GM18519 (cell line): ENCODE results near the gene ZBTB33.

Source experiments
- ATAC-seq: cut with Tn5 transposase; IDR thresholded peaks from one replicate; pipeline ENCODE4 v1.9.1; 2021; ENCODE audit warnings: mild to moderate bottlenecking, moderate library complexity; ENCODE audit not compliant: unreplicated experiment, low FRiP score

ZBTB33 gene

DNA sequence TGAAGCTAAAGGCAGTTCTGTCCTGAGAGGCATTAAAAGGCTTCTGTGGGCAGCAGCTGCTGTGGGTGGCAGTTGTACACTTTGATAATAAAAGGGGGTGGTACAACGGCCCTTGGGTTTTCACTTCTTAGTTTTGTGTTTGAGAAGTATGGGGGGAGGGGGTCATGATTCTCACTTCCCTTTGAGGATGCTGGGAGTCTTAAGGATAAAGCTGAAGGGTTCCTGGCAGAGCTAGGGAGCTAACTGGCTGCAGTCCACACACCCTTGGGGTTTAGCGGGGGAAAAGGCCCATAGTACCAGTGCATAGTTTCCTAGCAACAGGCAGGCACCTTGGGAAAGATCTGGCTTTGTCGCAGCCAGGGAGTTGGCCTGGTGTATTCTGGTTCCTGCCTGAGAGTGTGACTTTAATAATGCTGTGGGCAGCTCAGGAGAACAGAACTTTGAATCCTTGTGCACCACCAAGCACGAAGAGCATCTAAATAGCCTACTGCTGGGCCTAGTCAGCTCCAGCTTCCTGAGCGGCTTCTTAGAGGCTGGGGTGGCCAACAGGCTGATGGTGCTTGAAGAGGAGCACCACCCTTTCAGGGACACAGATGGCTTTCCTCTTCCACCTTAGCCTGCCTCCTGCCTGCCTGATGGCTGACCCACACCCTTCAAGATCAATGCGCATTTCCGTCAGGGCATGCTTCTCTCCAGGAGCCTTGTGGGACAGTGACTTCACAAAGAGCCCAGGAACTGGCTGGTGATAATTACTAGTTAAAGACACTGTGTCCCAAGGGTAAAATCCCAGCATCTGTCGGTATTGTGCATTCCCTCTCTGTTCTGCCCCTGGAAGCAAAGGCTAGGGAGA, 12.5 kb downstream of the ZBTB33 start:
- ATAC-seq, result no peak

DNA sequence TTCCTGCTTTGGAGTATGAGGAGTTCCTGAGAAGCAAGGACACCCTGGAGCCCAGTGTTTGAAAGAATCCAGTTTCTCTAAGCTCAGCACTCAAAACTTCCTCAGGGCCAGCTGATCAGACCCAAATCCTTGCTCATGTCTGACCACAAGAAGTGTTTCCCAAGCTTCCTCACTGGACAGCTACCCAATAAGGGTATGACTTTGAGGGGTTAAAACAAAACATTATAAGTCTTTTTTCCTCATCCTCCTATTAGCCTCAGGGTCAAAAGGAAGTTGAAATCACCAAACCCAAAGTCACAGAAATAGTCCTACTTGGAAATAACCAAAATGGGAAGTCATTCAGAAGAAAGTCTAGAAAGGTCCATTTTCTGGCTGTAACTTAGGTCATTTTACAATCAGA, 13.7 kb downstream of the ZBTB33 start:
- ATAC-seq, result no peak

DNA sequence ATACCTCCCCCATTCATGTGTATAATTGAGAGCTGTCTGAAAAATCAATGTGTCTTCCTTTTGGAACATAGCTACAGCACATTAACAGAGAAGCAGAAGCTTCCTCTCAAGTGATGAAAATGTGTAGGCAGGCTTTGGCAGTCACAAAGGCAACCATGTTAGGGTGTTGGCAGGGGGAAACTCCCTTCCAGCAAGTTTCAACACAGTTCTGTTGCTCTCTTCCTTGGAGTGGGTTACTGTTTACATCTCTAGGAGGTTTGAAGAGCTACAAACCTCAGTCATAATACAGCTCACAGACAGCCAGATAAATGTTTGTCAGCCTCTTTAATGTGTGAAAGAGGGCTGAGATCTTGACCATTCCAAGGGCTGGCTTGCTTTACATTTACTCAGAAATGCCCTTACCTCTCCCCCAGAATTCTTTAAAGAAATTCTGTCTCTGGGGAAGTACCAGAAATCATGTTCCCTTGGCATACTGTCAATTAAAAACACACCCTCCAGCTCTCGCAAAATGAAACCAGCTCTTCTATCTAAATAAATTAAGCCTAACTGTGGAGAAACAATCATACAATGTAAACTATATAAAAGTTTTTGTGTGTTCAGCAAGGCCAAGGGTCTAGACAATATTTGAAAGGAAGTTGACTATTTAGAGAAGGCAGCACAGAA, 18.9 kb downstream of the ZBTB33 start:
- ATAC-seq, result no peak

DNA sequence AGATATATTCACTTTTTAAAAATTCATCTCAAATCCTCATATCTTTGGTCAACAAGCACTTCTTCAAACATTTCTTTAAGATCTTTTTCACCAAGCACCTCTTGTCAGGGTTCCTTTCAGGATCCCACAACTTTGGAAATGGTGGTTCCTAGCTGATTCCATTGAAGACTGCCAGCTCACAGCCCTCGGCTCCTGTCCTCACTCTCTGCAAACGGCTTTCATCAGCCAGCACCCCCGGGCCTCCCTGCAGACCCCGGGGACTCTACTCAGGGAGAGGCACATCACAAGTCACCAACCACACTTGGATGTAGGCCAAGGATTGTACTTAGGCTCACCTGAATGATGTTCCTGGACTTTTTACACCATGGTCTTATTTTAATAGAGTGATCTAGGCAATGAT, 20.0 kb downstream of the ZBTB33 start:
- no peak for ATAC-seq

DNA sequence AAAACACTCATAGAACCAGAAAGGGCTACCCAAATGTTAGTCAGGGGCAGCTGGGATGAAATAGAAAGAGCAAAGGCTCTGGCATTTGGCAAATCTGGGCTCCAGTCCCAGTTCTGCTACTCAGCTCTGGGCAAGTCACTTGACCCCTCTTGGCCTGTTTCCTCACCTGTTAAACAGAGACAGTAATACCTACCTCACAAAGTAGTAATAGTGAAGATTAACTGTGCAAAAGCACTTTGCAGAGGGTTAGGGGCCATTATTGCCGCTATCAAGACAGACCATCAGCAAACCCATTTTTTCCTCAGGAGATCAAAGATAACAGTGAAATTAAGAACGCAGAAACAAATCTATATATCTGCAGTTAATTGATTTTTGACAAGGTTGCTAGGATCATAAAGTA, 20.6 kb downstream of the ZBTB33 start:
- no peak for ATAC-seq

DNA sequence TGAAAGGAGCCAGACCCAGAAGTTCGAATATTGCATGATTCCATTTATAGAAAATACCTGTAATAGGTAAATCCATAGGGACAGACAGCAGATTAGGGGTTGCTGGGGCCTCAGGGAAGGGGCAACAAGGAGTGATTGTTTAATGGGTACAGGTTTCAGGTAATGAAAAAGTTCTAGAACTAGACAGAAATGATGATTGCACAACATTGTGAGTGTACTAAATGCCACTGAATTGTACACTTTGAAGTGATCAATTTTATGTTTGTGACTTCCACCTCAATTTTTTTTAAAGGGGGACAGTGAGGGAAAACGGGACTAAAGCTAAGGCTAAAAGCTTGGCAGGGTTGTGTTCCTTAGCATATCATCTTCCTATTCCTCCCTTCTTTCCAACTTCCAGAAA, 23.5 kb downstream of the ZBTB33 start:
- ATAC-seq, result no peak

DNA sequence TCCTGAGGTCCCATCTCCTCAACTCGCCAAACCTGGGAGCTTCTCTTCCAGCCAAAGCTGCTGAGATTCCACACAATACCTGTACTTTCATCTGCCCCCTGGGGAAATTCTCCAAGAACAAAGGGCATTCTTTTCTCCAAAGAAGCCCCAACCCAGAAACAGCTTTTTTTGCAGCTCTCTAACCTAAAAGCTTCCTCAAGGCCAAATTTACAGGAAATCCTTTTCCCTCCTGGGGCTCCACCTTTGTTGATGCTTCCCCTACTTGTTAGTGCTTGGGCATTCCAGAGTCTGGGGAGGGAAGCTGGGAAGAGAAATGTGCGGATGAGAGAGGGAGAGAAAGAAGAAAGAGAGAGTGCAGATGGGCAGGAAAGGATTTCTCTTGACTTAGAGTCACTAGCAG, 24.3 kb downstream of the ZBTB33 start:
- no peak for ATAC-seq

DNA sequence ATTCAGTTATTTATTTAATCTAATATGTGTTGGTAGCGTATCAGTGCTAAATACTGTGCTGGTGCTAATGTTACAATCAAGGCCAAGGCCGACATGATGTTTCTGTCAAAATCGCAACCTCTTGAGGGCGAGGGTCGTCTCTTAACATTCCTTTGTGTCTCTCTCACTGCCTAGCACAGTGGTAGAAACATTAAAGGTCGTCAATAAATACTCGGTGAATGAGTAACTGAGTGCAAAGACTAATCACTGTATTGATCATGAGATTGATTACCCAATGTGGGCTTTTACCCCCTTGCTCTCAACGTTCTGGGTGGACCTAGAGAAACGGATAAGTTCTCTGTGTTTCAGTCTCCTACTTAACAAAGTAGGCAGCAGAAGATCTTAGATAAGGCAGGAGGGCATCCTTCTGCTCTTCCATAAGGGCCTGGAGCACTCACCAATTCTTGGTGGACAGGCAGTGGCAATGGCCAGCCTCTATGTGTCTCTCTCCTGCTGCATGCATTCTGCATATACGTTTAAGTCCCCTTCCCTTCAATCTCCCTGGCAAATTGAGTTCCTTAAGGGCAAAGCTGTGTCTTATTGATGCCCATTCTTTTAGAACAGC, 30.5 kb downstream of the ZBTB33 start:
- no peak for ATAC-seq

DNA sequence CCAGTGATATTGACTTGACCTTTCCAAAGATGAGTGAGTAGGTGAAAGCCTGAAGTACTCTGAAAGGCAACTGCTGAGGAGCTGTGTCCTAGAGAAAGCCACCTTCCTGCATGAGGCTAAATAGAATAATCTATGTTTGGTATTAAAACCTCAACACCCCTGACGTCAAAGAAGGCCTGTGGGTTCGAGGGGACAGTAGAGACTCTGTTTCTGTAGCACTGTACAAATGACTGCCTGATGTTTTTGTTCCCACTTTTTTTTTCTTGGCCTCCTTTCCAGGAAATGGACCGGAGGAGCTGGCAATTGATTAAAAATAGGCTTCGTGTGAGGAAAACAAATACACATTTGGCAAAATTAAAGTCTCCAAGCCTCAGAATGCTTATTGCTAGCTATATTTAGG, 31.1 kb downstream of the ZBTB33 start:
- no peak for ATAC-seq

DNA sequence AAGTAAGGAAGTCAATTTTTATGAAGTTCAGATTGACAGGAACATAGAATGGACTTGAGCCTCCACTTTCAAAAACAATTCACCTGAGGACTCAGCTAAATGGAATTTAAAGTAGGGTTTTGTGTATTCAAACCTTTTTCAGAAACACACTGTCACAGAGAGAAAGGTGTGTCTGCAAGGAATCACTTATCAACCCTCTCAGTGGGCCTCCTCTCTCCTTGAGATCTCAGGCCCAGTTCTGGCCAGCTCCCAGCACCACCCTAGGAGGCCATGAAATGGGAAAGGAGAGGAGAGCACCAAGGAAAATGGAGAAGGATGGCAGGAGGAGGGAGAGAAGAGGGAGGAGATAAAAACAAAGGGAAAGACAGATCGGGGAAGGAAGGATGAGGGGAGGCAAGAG, 32.1 kb downstream of the ZBTB33 start:
- ATAC-seq, result no peak

DNA sequence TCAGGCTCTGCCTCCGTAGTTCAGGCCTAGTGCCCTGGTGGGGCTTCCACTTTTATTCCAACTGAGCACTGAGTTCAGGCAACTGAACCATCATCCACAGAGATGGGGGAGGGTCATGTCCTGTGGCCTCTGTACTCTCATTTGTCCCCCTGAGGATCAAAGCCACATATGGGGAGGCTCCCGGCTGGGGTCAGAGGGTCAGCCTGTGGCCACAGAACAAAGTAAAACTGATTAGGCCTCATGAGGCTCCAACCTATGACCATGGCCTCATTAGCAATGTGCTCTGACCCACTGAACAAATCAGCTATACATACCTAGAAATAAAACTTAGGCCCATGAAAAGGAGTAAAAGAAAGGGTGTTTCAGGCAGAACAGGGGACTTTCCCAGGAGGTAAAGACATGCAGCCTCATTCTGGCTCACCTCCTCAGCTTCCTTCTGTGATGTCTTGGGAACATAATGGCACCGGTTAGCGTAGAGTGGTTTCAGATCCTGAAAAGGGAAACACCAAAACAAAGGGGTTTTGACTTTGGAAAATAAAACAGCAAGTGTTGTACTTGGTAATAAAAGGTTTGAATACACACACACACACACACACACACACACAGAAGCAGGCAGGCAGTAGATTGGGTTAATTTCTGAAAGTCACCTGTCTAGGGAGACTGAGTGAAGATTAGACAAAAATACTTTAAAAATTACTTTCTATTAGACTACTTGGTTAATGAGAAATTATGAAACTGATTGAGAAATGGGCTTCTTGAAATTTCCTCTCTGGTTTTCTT, 36.3 kb downstream of the ZBTB33 start:
- no peak for ATAC-seq

DNA sequence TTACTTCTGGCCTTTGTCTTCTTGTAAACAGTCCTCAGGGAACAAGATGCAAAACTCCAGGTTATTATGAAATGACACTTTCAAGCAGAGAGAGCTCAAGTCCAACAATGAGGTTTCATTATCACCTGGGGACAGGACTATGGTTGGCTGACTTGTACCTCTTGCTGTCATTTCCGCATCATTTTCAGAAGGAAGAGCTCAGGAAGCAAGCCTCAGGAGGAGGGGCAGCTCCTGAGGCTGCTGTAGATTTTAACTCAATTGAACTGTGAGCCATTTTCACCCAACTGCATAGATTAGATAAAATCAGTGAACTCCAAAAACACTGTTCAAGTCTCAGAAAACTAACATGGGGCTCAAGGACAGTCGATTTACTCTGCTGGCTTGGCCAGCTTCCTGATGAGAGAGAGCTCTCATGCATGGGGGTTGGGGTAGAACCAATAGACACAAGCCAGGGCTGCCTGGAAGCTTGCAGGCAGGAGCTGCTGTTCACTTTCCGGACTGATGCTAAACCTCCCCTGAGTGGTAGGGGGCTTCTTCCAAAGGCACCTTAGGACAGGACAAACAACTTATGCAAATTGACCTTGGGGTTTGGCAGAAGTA, 37.0 kb downstream of the ZBTB33 start:
- ATAC-seq, result no peak

DNA sequence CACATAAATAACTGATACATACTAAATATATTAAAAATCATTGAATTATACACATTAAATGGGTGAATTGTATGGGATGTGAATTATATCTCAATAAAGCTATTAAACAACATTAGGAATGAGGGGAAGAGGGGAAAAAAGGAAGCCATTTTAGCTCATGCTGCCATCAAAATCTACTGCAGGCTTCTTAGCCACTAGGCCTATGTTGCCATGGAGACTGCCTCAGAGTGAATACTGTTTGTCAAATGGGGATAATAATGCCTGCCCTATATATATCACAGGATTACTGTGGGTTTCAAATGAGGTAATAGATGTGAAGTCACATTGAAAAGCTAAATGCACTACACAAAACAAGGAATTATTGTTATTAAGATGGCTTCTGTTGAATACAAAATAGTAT, 39.5 kb downstream of the ZBTB33 start:
- ATAC-seq, result no peak

DNA sequence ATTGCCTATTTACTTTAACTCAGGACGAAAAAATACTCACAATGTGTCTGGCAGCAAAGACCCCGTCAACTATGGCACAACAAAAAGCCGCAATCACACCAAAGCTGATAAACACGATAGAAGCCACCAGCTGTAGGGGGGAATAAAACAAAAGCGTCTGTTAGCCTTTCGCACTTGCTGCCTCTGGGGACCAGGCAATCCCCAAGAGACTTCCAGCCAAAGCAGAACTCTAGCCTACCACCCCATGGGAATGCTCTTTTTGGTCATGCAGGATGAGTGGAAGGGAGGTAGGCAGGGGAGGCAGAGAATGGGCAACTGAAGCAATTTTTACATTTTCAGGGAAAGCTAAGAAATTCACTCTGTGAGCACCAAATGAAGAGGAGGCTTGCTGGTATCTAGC, 40.6 kb downstream of the ZBTB33 start:
- no peak for ATAC-seq

DNA sequence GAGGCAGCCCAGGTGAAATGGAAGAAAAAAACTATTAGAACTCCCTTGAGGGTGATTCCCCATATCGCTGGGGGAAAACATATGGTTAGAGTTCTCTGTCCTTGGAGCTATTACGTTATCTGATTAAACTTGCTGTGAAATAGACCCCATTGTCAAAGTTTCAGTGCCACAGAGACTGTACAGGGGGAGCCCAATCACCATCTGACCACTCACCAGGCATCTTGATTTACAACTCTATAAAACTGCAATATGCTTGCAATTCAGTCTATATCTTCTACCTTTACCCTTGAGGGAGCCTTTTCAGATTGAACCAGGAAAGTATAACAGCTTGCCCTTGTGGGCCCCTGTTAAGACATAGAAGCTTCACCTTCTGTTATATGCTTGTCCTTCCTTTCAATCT, 42.4 kb downstream of the ZBTB33 start:
- ATAC-seq, result no peak

DNA sequence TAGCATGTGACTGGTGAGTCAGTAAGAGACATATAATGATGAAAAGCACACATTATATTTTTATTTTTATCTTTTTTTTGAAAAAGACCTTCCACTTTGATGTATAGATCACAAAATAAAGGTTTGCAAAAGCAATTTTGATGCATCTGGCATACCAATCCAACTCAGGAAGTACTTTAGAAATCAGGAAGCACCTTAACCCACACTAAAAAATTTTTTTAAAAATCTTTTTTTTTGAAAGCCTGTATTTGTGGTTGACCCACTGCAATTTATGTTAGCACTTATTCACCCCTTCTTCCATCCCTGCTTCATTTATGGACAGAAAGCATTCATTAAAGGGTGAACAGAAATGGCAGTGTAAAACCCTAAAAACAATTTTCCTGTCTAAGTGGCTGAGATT, 44.0 kb downstream of the ZBTB33 start:
- no peak for ATAC-seq

DNA sequence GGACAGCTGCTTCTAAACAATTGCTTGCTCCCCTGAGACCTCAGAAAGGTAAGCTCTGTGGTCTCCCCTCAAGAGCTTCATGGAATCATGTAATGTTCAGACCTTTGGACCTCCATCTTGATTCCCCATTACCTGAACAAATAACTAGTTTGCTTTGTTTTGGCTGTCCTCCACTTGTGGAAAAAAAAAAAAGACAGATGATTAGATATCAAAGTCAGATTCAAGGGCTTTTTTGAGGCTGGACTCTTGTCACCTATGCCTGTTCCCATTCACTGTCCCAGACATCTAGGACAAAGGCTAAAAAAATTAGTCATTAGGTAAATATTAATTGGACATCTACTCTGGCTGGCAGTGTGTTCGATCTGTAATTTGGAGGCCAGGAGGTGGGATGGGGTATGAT, 47.3 kb downstream of the ZBTB33 start:
- no peak for ATAC-seq

DNA sequence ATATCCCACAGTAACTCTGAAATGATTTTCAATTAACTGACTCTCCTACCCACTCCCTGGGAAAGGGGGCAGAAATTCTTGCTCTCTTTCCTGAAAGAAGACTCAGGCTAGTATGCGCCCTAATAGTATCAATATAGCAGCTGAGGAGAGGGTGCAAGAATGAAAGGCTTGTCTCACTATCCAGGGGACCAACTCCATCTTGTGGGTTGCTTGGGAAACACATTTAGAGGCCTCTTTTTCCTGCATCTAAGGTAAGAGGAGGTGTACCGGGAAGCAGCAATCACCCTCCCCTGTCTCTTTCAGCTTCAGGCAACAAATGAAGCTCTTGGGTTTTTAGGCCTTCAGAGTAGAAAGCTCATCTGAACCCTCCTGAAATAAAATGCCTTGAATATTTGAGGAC, 49.3 kb downstream of the ZBTB33 start:
- no peak for ATAC-seq

DNA sequence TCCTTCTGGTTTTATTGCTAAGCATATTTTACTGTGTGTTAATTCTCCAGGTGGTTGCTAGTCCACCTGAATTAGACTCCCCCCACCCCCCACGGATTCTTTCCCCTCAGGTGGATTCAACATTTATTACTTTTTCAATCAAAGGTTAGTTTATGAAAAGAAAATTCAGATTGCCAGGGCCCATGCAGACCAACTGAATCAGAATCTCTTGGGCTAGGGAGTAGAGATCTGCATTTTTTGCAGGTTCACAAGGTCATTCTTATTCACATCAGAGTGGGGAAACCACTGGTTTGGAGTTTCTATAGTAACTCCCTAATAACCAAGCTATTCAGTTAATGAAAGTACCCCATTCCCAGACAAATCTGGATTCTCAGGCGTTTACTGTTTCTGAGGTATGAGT, 50.9 kb downstream of the ZBTB33 start:
- no peak for ATAC-seq

DNA sequence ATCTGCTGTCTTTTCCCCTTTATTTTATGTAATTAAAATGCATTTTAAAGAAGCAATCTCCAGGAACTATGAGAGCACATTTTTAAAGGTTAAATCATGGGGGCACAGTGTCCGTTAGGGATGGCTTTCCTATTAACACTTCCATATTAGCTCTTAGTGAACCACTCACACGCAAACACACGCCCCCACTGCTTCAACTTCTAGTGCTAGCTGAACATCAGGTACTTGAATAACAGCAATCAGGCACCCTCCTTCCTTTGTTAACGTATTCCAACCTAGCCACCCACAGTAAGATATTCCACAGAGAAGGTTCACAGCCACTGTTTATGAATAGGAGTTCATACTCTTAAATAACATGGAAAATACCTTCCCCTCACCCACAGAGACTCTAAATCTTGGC, 51.3 kb downstream of the ZBTB33 start:
- ATAC-seq, result no peak

DNA sequence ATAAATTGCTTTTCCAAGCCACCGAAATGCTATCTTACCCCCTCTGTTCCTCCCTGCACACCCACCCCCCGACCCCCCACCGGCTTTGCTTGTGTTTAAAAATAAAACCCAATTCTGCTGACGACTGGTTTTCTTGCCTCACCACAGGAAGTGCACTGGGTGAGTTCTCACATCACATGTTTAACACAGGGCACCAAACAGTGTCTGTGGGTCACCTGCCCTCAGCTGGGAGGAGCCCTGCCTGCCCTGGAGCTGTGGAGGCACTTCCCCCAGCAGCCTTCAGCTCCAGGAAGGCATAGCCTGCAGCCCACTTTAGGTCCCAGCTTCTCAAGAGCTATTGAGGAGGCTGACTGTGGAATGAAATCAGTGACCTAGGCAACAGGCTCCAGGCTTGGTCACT, 51.8 kb downstream of the ZBTB33 start:
- peak; percentile 83 for ATAC-seq
